ENCODE measurements around the gene OR2AE1. TPM values are rescaled to one million over a fixed set of nuclear protein-coding genes. Genes with fewer than 3 reads are reported as not detected.

OR2AE1 gene
- total RNA-seq, 5 donors from 2014 or later (not counting 1 experiment from before 2014, with no cell fraction given): 0.35 to 1.3 (median 1.0) TPM; not detected in 1

Other genes starting within 250 kb of the OR2AE1 start
- gene CYP3A5, start 197.0 kb downstream of the OR2AE1 start, total RNA-seq: under 1 TPM in 3 of 5 donors, not detected in 2; 0.22 to 0.58 (median 0.46) TPM
- gene CYP3A7, start 141.8 kb downstream of the OR2AE1 start, total RNA-seq: not detected
- gene CYP3A4, start 92.8 kb downstream of the OR2AE1 start, total RNA-seq: under 1 TPM in 3 of 5 donors, not detected in 2; 0.16 to 0.66 (median 0.53) TPM
- gene CYP3A43, start 49.0 kb downstream of the OR2AE1 start, total RNA-seq: under 1 TPM in 2 of 5 donors, not detected in 3; 0.26 to 0.53 TPM
- gene TRIM4, start 42.5 kb upstream of the OR2AE1 start, total RNA-seq: 10 to 100 TPM; 35.8 to 60.9 (median 55.9) TPM
- gene GJC3, start 52.6 kb upstream of the OR2AE1 start, total RNA-seq: under 1 TPM in 4 of 5 donors, not detected in 1; 0.38 to 0.58 (median 0.53) TPM
- gene AZGP1, start 99.0 kb upstream of the OR2AE1 start, total RNA-seq: 1 to 10 TPM in 1 of 5 donors, under 1 TPM in 2, not detected in 2; 0.56 to 1.3 (median 0.89) TPM
- gene ZKSCAN1, start 138.6 kb upstream of the OR2AE1 start, total RNA-seq: 10 to 100 TPM; 60.7 to 94.0 (median 86.8) TPM
- 1 to 10 TPM; 4.4 to 9.9 (median 9.3) TPM for gene ZSCAN21, start 172.7 kb upstream of the OR2AE1 start, total RNA-seq
- 10 to 100 TPM; 31.7 to 39.2 (median 35.4) TPM for gene ZNF3, start 204.7 kb upstream of the OR2AE1 start, total RNA-seq
- 10 to 100 TPM; 67.1 to 71.1 (median 68.3) TPM for gene COPS6, start 211.9 kb upstream of the OR2AE1 start, total RNA-seq
- 100 to 1,000 TPM in 4 of 5 donors, 10 to 100 TPM in 1; 95.2 to 181 (median 164) TPM for gene MCM7, start 224.4 kb upstream of the OR2AE1 start, total RNA-seq
- 10 to 100 TPM in 3 of 5 donors, 1 to 10 TPM in 2; 5.5 to 18.7 (median 11.6) TPM for gene AP4M1, start 224.6 kb upstream of the OR2AE1 start, total RNA-seq
- gene TAF6, start 242.3 kb upstream of the OR2AE1 start, total RNA-seq: 10 to 100 TPM; 44.1 to 73.5 (median 61.3) TPM
- gene CNPY4, start 242.6 kb upstream of the OR2AE1 start, total RNA-seq: 10 to 100 TPM; 23.9 to 90.0 (median 79.6) TPM
- 1 to 10 TPM; 3.2 to 8.6 (median 5.3) TPM for gene MBLAC1, start 249.9 kb upstream of the OR2AE1 start, total RNA-seq